H1 (cell line): ENCODE measurements around the gene SPINT2. TPM values are rescaled to one million over a fixed set of nuclear protein-coding genes. Genes with fewer than 3 reads are reported as not detected.

Source experiments
- BCL11A ChIP-seq, 2 experiments: IDR thresholded peaks; one replicate each; pipeline ENCODE4 v1.6.1; 2011; ENCODE audit warnings: low read depth in 2 of 2, low read length in 2 of 2, mild to moderate bottlenecking in 2 of 2
- CEBPB ChIP-seq: IDR thresholded peaks from 2 replicates; pipeline ENCODE4 v1.6.1; 2012; ENCODE audit warnings: low read depth, low read length
- CHD1 ChIP-seq: IDR thresholded peaks from 2 replicates; pipeline ENCODE4 v1.6.1; 2012; ENCODE audit warnings: low read depth, low read length, improper control_type of control experiment
- EGR1 ChIP-seq: IDR thresholded peaks from 2 replicates; pipeline ENCODE4 v1.6.1; 2011; ENCODE audit warnings: low read depth, low read length, borderline replicate concordance
- GABPA ChIP-seq: IDR thresholded peaks from 2 replicates; pipeline ENCODE4 v1.6.1; 2011; ENCODE audit warnings: mild to moderate bottlenecking, low read length, moderate library complexity, borderline replicate concordance; ENCODE audit not compliant: insufficient read depth
- HDAC2 ChIP-seq, 2 experiments: fragments of 300-600 bp in 1 of 2; sonication (generic) in 1 of 2; IDR thresholded peaks; 2 replicates each; pipeline ENCODE4 v1.6.1; 2011 to 2012; ENCODE audit warnings: low read depth in 2 of 2, low read length in 2 of 2, mild to moderate bottlenecking in 2 of 2, moderate library complexity in 2 of 2, borderline replicate concordance in 1 of 2, inconsistent platforms in 1 of 2
- JUN ChIP-seq: IDR thresholded peaks from 2 replicates; pipeline ENCODE4 v1.6.1; 2011; ENCODE audit warnings: low read depth, mild to moderate bottlenecking, improper control_type of control experiment, low read length
- KDM1A ChIP-seq: fragments of 200-600, 300-600 bp; sonication (generic); IDR thresholded peaks from 2 replicates; pipeline ENCODE4 v1.7.1; 2016; ENCODE audit warnings: mild to moderate bottlenecking, low read length, borderline replicate concordance
- KDM5A ChIP-seq: fragments of 200-600 bp; IDR thresholded peaks from 2 replicates; pipeline ENCODE4 v1.7.1; 2012; ENCODE audit warnings: mild to moderate bottlenecking, low read length, inconsistent platforms, mixed read lengths
- NRF1 ChIP-seq: IDR thresholded peaks from 2 replicates; pipeline ENCODE4 v1.6.1; 2011; ENCODE audit warnings: mild to moderate bottlenecking, low read depth, low read length, improper control_type of control experiment
- PHF8 ChIP-seq: fragments of 200-600 bp; sonication (generic); conservative IDR thresholded peaks from 2 replicates; pipeline ENCODE4 v1.7.1; 2012; ENCODE audit warnings: low read depth, mild to moderate bottlenecking, inconsistent platforms, low read length, moderate library complexity
- RBBP5 ChIP-seq: IDR thresholded peaks from 2 replicates; pipeline ENCODE4 v1.7.1; 2012; ENCODE audit warnings: low read depth, mild to moderate bottlenecking, inconsistent platforms, low read length, moderate library complexity, borderline replicate concordance
- RFX5 ChIP-seq: IDR thresholded peaks from 2 replicates; pipeline ENCODE4 v1.6.1; 2011; ENCODE audit warnings: low read depth, low read length, improper control_type of control experiment, borderline replicate concordance
- RNF2 ChIP-seq: fragments of 200-900, 300-1000 bp; sonication (generic); IDR thresholded peaks from 2 replicates; pipeline ENCODE4 v1.7.1; 2016; ENCODE audit warnings: borderline replicate concordance, low read depth, mild to moderate bottlenecking, antibody characterized with exemption, low read length; ENCODE audit not compliant: poor library complexity, severe bottlenecking; ENCODE audit errors: missing control alignments
- SAP30 ChIP-seq: fragments of 300-600 bp; sonication (generic); IDR thresholded peaks from 2 replicates; pipeline ENCODE4 v1.7.1; 2012; ENCODE audit warnings: low read length, moderate library complexity, mild to moderate bottlenecking, inconsistent platforms; ENCODE audit not compliant: insufficient read depth, insufficient replicate concordance
- SIN3A ChIP-seq, 2 experiments: IDR thresholded peaks in 1 of 2; conservative IDR thresholded peaks in 1 of 2; 2 replicates each; pipeline ENCODE4 v1.6.1; 2011 to 2012; ENCODE audit warnings: low read length in 2 of 2, improper control_type of control experiment in 1 of 2, low read depth in 1 of 2, mild to moderate bottlenecking in 1 of 2
- SIRT6 ChIP-seq: IDR thresholded peaks from one replicate; pipeline ENCODE4 v1.7.1; 2012; ENCODE audit warnings: low read length, inconsistent platforms
- SP1 ChIP-seq: IDR thresholded peaks from 2 replicates; pipeline ENCODE4 v1.6.1; 2011; ENCODE audit warnings: low read depth, low read length
- TAF7 ChIP-seq: optimal IDR thresholded peaks from 2 replicates; pipeline ENCODE3; 2011; ENCODE audit warnings: low read depth, mild to moderate bottlenecking, inconsistent platforms, low read length, moderate library complexity, borderline replicate concordance
- TBP ChIP-seq: IDR thresholded peaks from 2 replicates; pipeline ENCODE4 v1.6.1; 2011; ENCODE audit warnings: low read depth, low read length, improper control_type of control experiment
- TCF12 ChIP-seq: IDR thresholded peaks from 2 replicates; pipeline ENCODE4 v1.6.1; 2011; ENCODE audit warnings: low read depth, mild to moderate bottlenecking, low read length
- TEAD4 ChIP-seq: IDR thresholded peaks from 2 replicates; pipeline ENCODE4 v1.6.1; 2012; ENCODE audit warnings: low read depth, low read length, inconsistent platforms, mixed read lengths
- YY1 ChIP-seq: IDR thresholded peaks from 2 replicates; pipeline ENCODE4 v1.6.1; 2011; ENCODE audit warnings: low read depth, mild to moderate bottlenecking, low read length
- polyA plus RNA-seq, 7 experiments: library from polyadenylated mRNA; depleted of rRNA in 3 of 7; stranded (reverse) in 5 of 7; unstranded in 2 of 7; fragments of >200 nt in 5 of 7; fragments of 200-250 nt in 2 of 7; gene quantifications; 1 replicate in 5 of 7; 2 replicates in 1 of 7; 4 replicates in 1 of 7; pipeline versions ENCODE4 v1.2.1 to v1.2.3, GENCODE V29; 2011 to 2013; ENCODE audit warnings: missing spikeins in 2 of 7, mixed read lengths in 2 of 7
- total RNA-seq: library from RNA; stranded (reverse); fragmentation: NEBNext Ultra II Directional; extraction: Animal tissue kit (Norgen Biotek cat#: 25700); gene quantifications from 2 replicates; pipeline ENCODE4 v1.2.1, GENCODE V29; 2021

The SPINT2 gene
- total and polyA plus RNA-seq, 2 of the 8 experiments (the other 6 are each of a cell fraction or from before 2014, with no cell fraction given): 294 to 296 TPM

- TF ChIP-seq RNF2: no peak
- no peak for TF ChIP-seq CEBPB
- TF ChIP-seq KDM1A: peak; percentile 48; the same call in 1 of the 2 replicates
- TF ChIP-seq YY1: no peak
- no peak for TF ChIP-seq KDM5A
- TF ChIP-seq TEAD4: no peak
- peak; percentile 29; the same call in 1 of the 2 replicates for TF ChIP-seq TBP
- no peak for TF ChIP-seq RFX5
- TF ChIP-seq TCF12: 0 out of 2 replicates have a peak, but pooled peaks have one; percentile 13
- no peak for TF ChIP-seq HDAC2 (IDR thresholded peaks at IDR 0.05; ENCODE audit: borderline replicate concordance in 1 of 2, low read depth in 2 of 2, low read length in 2 of 2)
- TF ChIP-seq GABPA: peak; percentile 52; the same call in 1 of the 2 replicates
- TF ChIP-seq BCL11A (IDR thresholded peaks at IDR 0.05; ENCODE audit: low read depth in 2 of 2, low read length in 2 of 2): no peak
- TF ChIP-seq NRF1: no peak
- no peak for TF ChIP-seq EGR1
- TF ChIP-seq RBBP5: peak; percentile 93; the same call in 1 of the 2 replicates
- TF ChIP-seq SIN3A (conservative IDR thresholded peaks at IDR 0.05 in 1 of 2, IDR thresholded peaks at IDR 0.05 in 1 of 2; ENCODE audit: low read depth in 1 of 2, low read length in 2 of 2): no peak
- TF ChIP-seq JUN: no peak
- no peak for TF ChIP-seq SP1
- no peak for TF ChIP-seq SIRT6
- no peak for TF ChIP-seq CHD1
- peak; percentile 33 for TF ChIP-seq SAP30
- peak; percentile 48 for TF ChIP-seq PHF8
- no peak for TF ChIP-seq TAF7
Observed at GRCh38 chr19:38319421-38320258, 55.3 kb downstream of the SPINT2 start, which contains the start of gene KCNK6 (continued).
